Gastrocnemius medialis (tissue), 4 donors: ENCODE results near the gene ZSCAN32. TPM values are rescaled to one million over a fixed set of nuclear protein-coding genes. Genes with fewer than 3 reads are reported as not detected.
A peak's percentile ranks its signal among the peaks of the same experiment; 100 is the strongest.

Experiments used
- ATAC-seq, 2 donors: fragments of 150-250 bp; one replicate each; pipeline ENCODE4 v1.9.1; 2016
- DNase-seq, 2 donors: peaks; one replicate each; pipeline ENCODE4 v3.0.0-alpha.2; 2019
- H3K27ac ChIP-seq, 4 donors: fragments of 200-600 bp; sonication (generic); 1 replicate in 1 of 4; 2 replicates in 3 of 4; pipeline ENCODE4 v1.5.1; 2016 to 2018; ENCODE audit warnings: mild to moderate bottlenecking in 2 of 4, moderate library complexity in 1 of 4
- H3K27me3 ChIP-seq, 3 donors: fragments of 200-600 bp; sonication (generic) in 2 of 3; 1 replicate in 1 of 3; 2 replicates in 2 of 3; pipeline versions ENCODE4 v1.5.1 to v1.6.0; 2016 to 2019; ENCODE audit warnings: mild to moderate bottlenecking in 1 of 3, moderate library complexity in 1 of 3
- H3K36me3 ChIP-seq, 2 donors: fragments of 200-600 bp; sonication (generic) in 1 of 2; one replicate each; pipeline ENCODE4 v1.5.1; 2017 to 2018
- H3K4me1 ChIP-seq, 2 donors: fragments of 200-600 bp; sonication (generic) in 1 of 2; one replicate each; pipeline ENCODE4 v1.5.1; 2016 to 2017; ENCODE audit warnings: mild to moderate bottlenecking in 2 of 2
- H3K4me3 ChIP-seq, 4 donors: fragments of 200-600 bp; sonication (generic) in 3 of 4; 1 replicate in 1 of 4; 2 replicates in 3 of 4; pipeline ENCODE4 v1.5.1; 2016 to 2019; ENCODE audit warnings: mild to moderate bottlenecking in 2 of 4
- H3K9me3 ChIP-seq, 3 donors: fragments of 200-600 bp; sonication (generic) in 2 of 3; 1 replicate in 1 of 3; 2 replicates in 2 of 3; pipeline ENCODE4 v1.5.1; 2016 to 2019
- CTCF ChIP-seq, 5 experiments: fragments of 450-650 bp in 3 of 5; fragments of 200-600 bp in 2 of 5; sonication (generic) in 2 of 5; IDR thresholded peaks in 4 of 5; conservative IDR thresholded peaks in 1 of 5; 1 replicate in 4 of 5; 2 replicates in 1 of 5; pipeline ENCODE4 v1.5.1; 2016 to 2019; ENCODE audit warnings: antibody characterized with exemption in 5 of 5, mild to moderate bottlenecking in 3 of 5, moderate library complexity in 3 of 5
- POLR2A ChIP-seq, 2 donors: fragments of 450-650 bp; IDR thresholded peaks; one replicate each; pipeline ENCODE4 v1.6.1; 2017; ENCODE audit warnings: antibody characterized with exemption in 2 of 2, mild to moderate bottlenecking in 2 of 2, moderate library complexity in 2 of 2
- in situ Hi-C, 4 donors: fragments of 200-750 bp; cut with MboI; loops; one replicate each; pipeline versions ENCODE4 v1.15.0 to v1.8.0; 2017; ENCODE audit warnings: low sequenced_read_pairs in 4 of 4
- intact Hi-C: fragments of 100-400 bp; cut with DNase I; formaldehyde crosslinking; loops from one replicate; pipeline ENCODE4 v1.15.1; 2023; ENCODE audit warnings: low total_unique reads
- total RNA-seq, 4 donors: library from RNA; depleted of rRNA; stranded (reverse); fragments of >200 nt; gene quantifications; one replicate each; pipeline versions ENCODE4 v1.1.0 to v1.2.3, GENCODE V29; 2016

The ZSCAN32 gene
- total RNA-seq, 4 donors from 2014 or later, result 4.0 to 6.5 (median 4.7) TPM

- H3K4me1 ChIP-seq, result no peaks in the 10 kb centered on the region
These were observed 12.5 kb downstream of the ZSCAN32 start for GRCh38 chr16:3388325-3388724.

GRCh38 chr16:3383045-3383448 is 17.8 kb downstream of the ZSCAN32 start:
- Histone ChIP-seq H3K4me1 (no peaks in the 10 kb centered on the region), H3K27me3 (peaks cover 0 to 6% (median 0%) of the 10 kb centered on the region in 3 donors), H3K4me3 (peak overlapping the region in 2 of 4 donors; percentile 9 to 37), H3K9me3 (peaks cover 29 to 84% (median 43%) of the 10 kb centered on the region in 3 donors), H3K36me3 (peaks cover 11 to 73% of the 10 kb centered on the region in 2 donors), H3K27ac (no peak overlapping the region)
- DNase-seq, result no peak
- intact Hi-C loops (no loop called here), in situ Hi-C loops (no loop called here)
- ATAC-seq, result no peak
- TF ChIP-seq CTCF (IDR thresholded peaks at IDR 0.05 in 4 of 5, conservative IDR thresholded peaks at IDR 0.05 in 1 of 5), result no peak
- no peak for TF ChIP-seq POLR2A (IDR thresholded peaks at IDR 0.05)

More at GRCh38 chr16:3388325-3388724, 12.5 kb downstream of the ZSCAN32 start:
- no peak for TF ChIP-seq POLR2A (IDR thresholded peaks at IDR 0.05)
- TF ChIP-seq CTCF (IDR thresholded peaks at IDR 0.05 in 4 of 5, conservative IDR thresholded peaks at IDR 0.05 in 1 of 5), result no peak
- no peak overlapping the region for H3K4me3 ChIP-seq
- ATAC-seq (no peak), DNase-seq (no peak)
- in situ Hi-C loops (no loop called here), intact Hi-C loops (no loop called here)
- H3K36me3 ChIP-seq, result peaks cover 12 to 86% of the 10 kb centered on the region in 2 donors
- H3K9me3 ChIP-seq, result peaks cover 10 to 74% (median 25%) of the 10 kb centered on the region in 3 donors
- H3K27ac ChIP-seq, result no peak overlapping the region
- H3K27me3 ChIP-seq, result no peaks in the 10 kb centered on the region

- ATAC-seq, result no peak
- Histone ChIP-seq H3K4me3 (no peak overlapping the region), H3K27ac (no peak overlapping the region), H3K9me3 (peaks cover 18 to 51% (median 23%) of the 10 kb centered on the region in 3 donors), H3K4me1 (no peaks in the 10 kb centered on the region), H3K27me3 (peaks cover 0 to 3% (median 0%) of the 10 kb centered on the region in 3 donors), H3K36me3 (peaks cover 3 to 47% of the 10 kb centered on the region in 2 donors)
- no peak for TF ChIP-seq CTCF (IDR thresholded peaks at IDR 0.05 in 4 of 5, conservative IDR thresholded peaks at IDR 0.05 in 1 of 5)
- TF ChIP-seq POLR2A (IDR thresholded peaks at IDR 0.05), result no peak
- in situ Hi-C loops (no loop called here), intact Hi-C loops (no loop called here)
- DNase-seq, result no peak
These were observed 22.9 kb downstream of the ZSCAN32 start for GRCh38 chr16:3377917-3378316.

DNA sequence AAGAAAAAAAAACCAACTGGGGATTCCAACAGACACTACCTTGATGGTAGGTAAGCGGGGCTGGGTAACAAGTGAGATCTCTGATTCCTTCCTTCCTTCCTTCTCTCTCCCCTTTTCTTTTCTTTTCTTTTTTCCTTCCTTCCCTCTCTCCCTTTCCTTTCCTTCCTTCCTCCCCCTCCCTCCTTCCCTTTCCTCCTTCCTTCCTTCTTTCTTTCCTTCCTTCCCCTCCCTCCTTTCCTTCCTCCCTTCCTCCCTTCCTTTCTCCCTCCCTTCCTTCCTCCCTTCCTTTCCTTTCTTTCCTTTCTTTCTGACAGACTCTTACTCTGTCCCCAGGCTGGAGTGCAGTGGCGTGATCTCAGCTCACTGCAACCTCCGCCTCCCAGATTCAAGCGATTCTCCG is 25.1 kb downstream of the ZSCAN32 start:
- Histone ChIP-seq H3K36me3 (peaks cover 0 to 24% of the 10 kb centered on the region in 2 donors), H3K27ac (no peak overlapping the region), H3K4me3 (no peak overlapping the region), H3K9me3 (peaks cover 0 to 29% (median 5%) of the 10 kb centered on the region in 3 donors), H3K4me1 (no peaks in the 10 kb centered on the region), H3K27me3 (no peaks in the 10 kb centered on the region)
- intact Hi-C loops (no loop called here), in situ Hi-C loops (no loop called here)
- DNase-seq, result no peak
- ATAC-seq, result no peak
- TF ChIP-seq POLR2A (IDR thresholded peaks at IDR 0.05) (no peak), CTCF (IDR thresholded peaks at IDR 0.05 in 4 of 5, conservative IDR thresholded peaks at IDR 0.05 in 1 of 5) (no peak)

DNA sequence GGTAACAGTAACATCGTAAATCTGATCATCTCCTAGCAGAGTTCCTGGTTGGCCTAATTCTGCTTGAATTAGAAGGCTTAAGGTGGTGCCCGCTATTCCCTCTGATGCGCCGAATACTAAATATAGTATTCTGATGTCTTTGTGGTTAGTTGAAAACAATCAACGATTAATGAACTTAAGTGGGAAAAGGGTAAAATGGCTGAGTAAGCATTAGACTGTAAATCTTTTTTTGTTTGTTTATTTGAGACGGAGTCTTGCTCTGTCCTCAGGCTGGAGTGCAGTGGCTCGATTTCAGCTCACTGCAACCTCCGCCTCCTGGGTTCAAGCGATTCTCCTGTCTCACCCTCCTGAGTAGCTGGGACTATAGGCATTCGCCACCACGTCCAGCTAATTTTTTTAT is 31.7 kb downstream of the ZSCAN32 start:
- in situ Hi-C loops (no loop called here), intact Hi-C loops (no loop called here)
- Histone ChIP-seq H3K4me3 (no peak overlapping the region), H3K4me1 (no peaks in the 10 kb centered on the region), H3K9me3 (peaks cover 0 to 13% (median 2%) of the 10 kb centered on the region in 3 donors), H3K36me3 (peaks cover 0 to 6% of the 10 kb centered on the region in 2 donors), H3K27me3 (no peaks in the 10 kb centered on the region), H3K27ac (no peak overlapping the region)
- ATAC-seq (no peak), DNase-seq (no peak)
- TF ChIP-seq CTCF (IDR thresholded peaks at IDR 0.05 in 4 of 5, conservative IDR thresholded peaks at IDR 0.05 in 1 of 5), result no peak
- TF ChIP-seq POLR2A (IDR thresholded peaks at IDR 0.05), result no peak
